AG04450 (cell line): Measurements from ENCODE around the gene CSF1. TPM values are rescaled to one million over a fixed set of nuclear protein-coding genes. Genes with fewer than 3 reads are reported as not detected.
A peak's percentile ranks its signal among the peaks of the same experiment; 100 is the strongest.

Source experiments
- CTCF ChIA-PET: fragments of 300-600, 350-600 bp; formaldehyde crosslinking; extraction: SDS; loops from one replicate; lab custom pipeline; 2022; ENCODE audit warnings: antibody characterized with exemption, inconsistent platforms; lab: Charles Lee
- POLR2A ChIA-PET: fragments of 350-600 bp; formaldehyde crosslinking; extraction: SDS; loops from one replicate; lab custom pipeline; 2021; ENCODE audit warnings: antibody characterized with exemption, inconsistent platforms; lab: Yijun Ruan, JAX
- DNase-seq: peaks from one replicate; pipeline ENCODE4 v3.0.0-alpha.2; 2011; ENCODE audit warnings: low read depth, low spot score
- H3K27ac ChIP-seq: one replicate; pipeline ENCODE4 v1.5.1; 2012; ENCODE audit warnings: low read depth, low read length, control low read depth
- H3K27me3 ChIP-seq: one replicate; pipeline ENCODE4 v1.6.0; 2012; ENCODE audit warnings: low read length; ENCODE audit not compliant: control insufficient read depth, insufficient read depth
- H3K4me3 ChIP-seq: 2 replicates; pipeline ENCODE4 v1.5.1; 2011; ENCODE audit warnings: mild to moderate bottlenecking, low read depth, low read length, control low read depth
- H3K9me3 ChIP-seq: 2 replicates; pipeline ENCODE4 v1.5.1; 2012; ENCODE audit warnings: low read length; ENCODE audit not compliant: control insufficient read depth, insufficient read depth
- CTCF ChIP-seq: IDR thresholded peaks from 2 replicates; pipeline ENCODE4 v1.5.1; 2011; ENCODE audit warnings: low read depth, low read length, control low read depth, inconsistent platforms
- polyA plus RNA-seq: library from polyadenylated mRNA; depleted of rRNA; stranded (reverse); fragments of >200 nt; gene quantifications from 2 replicates; pipeline ENCODE4 v1.2.3, GENCODE V29; 2011

CSF1 gene
- polyA plus RNA-seq, 1 experiment = 84.1 TPM

DNA sequence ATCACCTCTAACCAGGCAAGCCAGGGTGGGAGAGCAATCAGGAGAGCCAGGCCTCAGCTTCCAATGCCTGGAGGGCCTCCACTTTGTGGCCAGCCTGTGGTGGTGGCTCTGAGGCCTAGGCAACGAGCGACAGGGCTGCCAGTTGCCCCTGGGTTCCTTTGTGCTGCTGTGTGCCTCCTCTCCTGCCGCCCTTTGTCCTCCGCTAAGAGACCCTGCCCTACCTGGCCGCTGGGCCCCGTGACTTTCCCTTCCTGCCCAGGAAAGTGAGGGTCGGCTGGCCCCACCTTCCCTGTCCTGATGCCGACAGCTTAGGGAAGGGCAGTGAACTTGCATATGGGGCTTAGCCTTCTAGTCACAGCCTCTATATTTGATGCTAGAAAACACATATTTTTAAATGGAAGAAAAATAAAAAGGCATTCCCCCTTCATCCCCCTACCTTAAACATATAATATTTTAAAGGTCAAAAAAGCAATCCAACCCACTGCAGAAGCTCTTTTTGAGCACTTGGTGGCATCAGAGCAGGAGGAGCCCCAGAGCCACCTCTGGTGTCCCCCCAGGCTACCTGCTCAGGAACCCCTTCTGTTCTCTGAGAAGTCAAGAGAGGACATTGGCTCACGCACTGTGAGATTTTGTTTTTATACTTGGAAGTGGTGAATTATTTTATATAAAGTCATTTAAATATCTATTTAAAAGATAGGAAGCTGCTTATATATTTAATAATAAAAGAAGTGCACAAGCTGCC lies 19.8 kb downstream of the CSF1 start:
- TF ChIP-seq CTCF = no peak
- POLR2A ChIA-PET = interaction anchor here (1.6 kb wide), 1 partner anchor 54 kb away, joined by 4 read pairs; the partner anchor contains the start of gene AHCYL1
- Histone ChIP-seq H3K27me3 (no peaks in the 10 kb centered on the region), H3K4me3 (no peak overlapping the region), H3K9me3 (peaks cover 5% of the 10 kb centered on the region), H3K27ac (peak overlapping the region; percentile 11)
- no peak for DNase-seq
- CTCF ChIA-PET = interaction anchor here (1.0 to 1.8 kb wide), 2 partner anchors 54 to 153 kb away, joined by 3 to 7 read pairs; partner anchors contain the start of gene AHCYL1

- no peak for TF ChIP-seq CTCF
- ChIA-PET POLR2A (interaction anchor here (1.6 kb wide), 1 partner anchor 53 kb away, joined by 4 read pairs; the partner anchor contains the start of gene AHCYL1), CTCF (interaction anchor here (1.0 to 1.8 kb wide), 2 partner anchors 53 to 154 kb away, joined by 3 to 7 read pairs; partner anchors contain the start of gene AHCYL1)
- H3K9me3 ChIP-seq = peaks cover 3% of the 10 kb centered on the region; the same call in 1 of the 2 replicates
- no peak overlapping the region for H3K4me3 ChIP-seq
- DNase-seq = no peak
- H3K27ac ChIP-seq = no peak overlapping the region
- no peaks in the 10 kb centered on the region for H3K27me3 ChIP-seq
Measured at GRCh38 chr1:109931189-109931731, 20.6 kb downstream of the CSF1 start.

DNA sequence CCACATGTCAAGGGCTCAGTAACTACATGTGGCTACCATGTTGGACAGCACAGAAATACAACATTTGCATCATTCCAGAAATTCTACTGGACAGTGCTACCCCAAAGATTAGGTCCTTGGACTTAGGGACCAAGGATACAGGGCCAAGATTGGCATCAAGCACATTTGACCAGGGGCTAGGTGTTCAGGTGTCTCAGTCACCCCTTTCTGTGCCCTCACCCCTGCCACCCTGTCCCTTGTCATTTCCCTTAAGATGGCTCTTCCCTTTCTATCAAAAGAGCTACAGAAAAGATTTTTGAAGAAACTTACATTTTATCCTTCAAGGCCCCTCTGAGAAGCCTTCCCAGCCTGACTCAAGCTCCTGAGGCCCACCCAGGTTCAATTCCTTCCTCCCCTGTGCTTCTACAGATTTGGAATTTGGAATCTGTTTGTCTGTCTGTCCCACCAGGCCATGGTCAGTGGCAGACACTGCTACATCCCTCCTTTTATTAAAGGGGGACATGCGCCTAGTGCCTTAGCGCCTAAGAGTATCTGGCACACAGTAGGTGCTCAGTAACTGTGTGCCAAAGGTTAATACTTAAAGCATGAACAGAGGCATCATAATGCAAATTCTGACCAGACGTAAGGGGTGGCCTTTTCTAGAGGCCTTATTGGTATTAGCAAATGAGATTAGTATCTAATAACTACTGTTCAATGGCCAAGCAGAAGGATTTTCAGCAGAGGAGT lies 21.4 kb downstream of the CSF1 start:
- Histone ChIP-seq H3K9me3 (peaks cover 3% of the 10 kb centered on the region; the same call in 1 of the 2 replicates), H3K27ac (no peak overlapping the region), H3K4me3 (no peak overlapping the region), H3K27me3 (no peaks in the 10 kb centered on the region)
- DNase-seq = no peak
- POLR2A ChIA-PET = no interaction called here
- CTCF ChIA-PET = interaction anchor here (1.8 kb wide), 1 partner anchor 53 kb away, joined by 7 read pairs; the partner anchor contains the start of gene AHCYL1
- no peak for TF ChIP-seq CTCF

DNA sequence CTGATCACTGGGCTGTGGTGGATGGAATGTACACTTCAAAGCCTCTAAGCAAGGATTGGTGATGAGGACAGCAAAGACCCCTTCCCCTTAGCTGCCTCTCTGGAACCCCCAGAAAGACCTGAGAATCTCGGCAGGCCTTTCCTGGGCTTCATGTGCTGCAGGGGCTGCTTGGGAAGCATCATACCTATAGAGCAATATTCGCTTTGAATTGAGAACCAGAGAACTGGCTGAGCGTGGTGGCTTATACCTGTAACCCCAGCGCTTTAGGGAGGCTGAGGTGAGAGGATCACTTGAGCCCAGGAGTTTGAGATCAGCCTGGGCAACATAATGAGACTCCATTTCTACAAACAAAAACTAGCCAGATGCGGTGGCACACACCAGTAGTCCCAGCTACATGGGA lies 22.0 kb downstream of the CSF1 start:
- no peak for DNase-seq
- Histone ChIP-seq H3K27ac (peak overlapping the region; percentile 24), H3K9me3 (peaks cover 3% of the 10 kb centered on the region; the same call in 1 of the 2 replicates), H3K4me3 (no peak overlapping the region), H3K27me3 (no peaks in the 10 kb centered on the region)
- TF ChIP-seq CTCF = no peak
- POLR2A ChIA-PET = no interaction called here
- CTCF ChIA-PET = no interaction called here
